ENCODE results near the gene MYO5C. TPM values are rescaled to one million over a fixed set of nuclear protein-coding genes. Genes with fewer than 3 reads are reported as not detected.

Gene MYO5C
- total and polyA plus RNA-seq, 2 donors (not counting 3 experiments of a cell fraction or from before 2014, with no cell fraction given), result 7.5 to 19.4 TPM

DNA sequence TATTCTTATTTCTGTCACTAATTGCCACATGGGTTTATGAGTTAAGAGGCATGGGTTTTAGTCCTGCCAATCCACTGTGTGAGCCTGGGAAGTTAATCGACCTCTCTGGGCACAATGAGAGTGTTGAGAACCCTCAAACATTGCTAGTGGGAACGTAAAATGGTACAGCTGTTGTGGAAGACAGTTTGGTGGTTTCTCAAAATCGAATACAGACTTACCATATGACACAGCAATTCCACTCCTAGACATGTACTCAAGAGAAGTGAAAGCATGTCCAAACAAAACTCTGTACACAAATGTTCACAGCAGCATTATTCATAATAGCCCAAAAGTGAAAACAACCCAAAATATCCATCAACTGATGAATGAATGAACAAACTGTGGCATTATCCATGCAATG lies 98.7 kb downstream of the MYO5C start:
- Histone ChIP-seq H3K27ac (ENCODE audit: insufficient read depth, low read depth, low read length) (no peak overlapping the region), H2AFZ (ENCODE audit: low read depth, low read length) (no peak overlapping the region), H3K36me3 (ENCODE audit: control insufficient read depth in 2 of 2, extremely low read depth in 1 of 2, insufficient read depth in 2 of 2, low read length in 2 of 2) (no peaks in the 10 kb centered on the region), H3K27me3 (ENCODE audit: control insufficient read depth in 2 of 2, insufficient read depth in 2 of 2, low read length in 2 of 2) (peaks cover 0 to 2% of the 10 kb centered on the region in 2 experiments), H3K79me2 (ENCODE audit: control insufficient read depth, insufficient read depth, low read length) (no peaks in the 10 kb centered on the region), H3K4me2 (ENCODE audit: insufficient read depth, low read length) (no peak overlapping the region), H3K9ac (replicated peaks; ENCODE audit: extremely low read depth, insufficient read depth, low read length) (no peak overlapping the region), H3K4me1 (ENCODE audit: control insufficient read depth, extremely low read depth, insufficient read depth, low read length) (no peaks in the 10 kb centered on the region), H3K9me3 (replicated peaks; ENCODE audit: control insufficient read depth, insufficient read depth, low read length) (no peaks in the 10 kb centered on the region), H3K4me3 (replicated peaks in 1 of 3; ENCODE audit: insufficient read depth in 1 of 3, low read depth in 1 of 3, low read length in 3 of 3) (no peak overlapping the region), H4K20me1 (replicated peaks; ENCODE audit: control insufficient read depth, extremely low read depth, insufficient read depth, low read length) (no peaks in the 10 kb centered on the region), H3K9me1 (replicated peaks; ENCODE audit: control insufficient read depth, extremely low read depth, insufficient read depth, low read length) (no peaks in the 10 kb centered on the region)
- TF ChIP-seq GATA2 (IDR thresholded peaks at IDR 0.05; ENCODE audit: insufficient read depth, insufficient read length, low read depth, low read length), result no peak
- no peak for TF ChIP-seq POLR2A (IDR thresholded peaks at IDR 0.05; ENCODE audit: low read depth, low read length)
- no peak for TF ChIP-seq CTCF (IDR thresholded peaks at IDR 0.05; ENCODE audit: extremely low read depth in 1 of 2, insufficient read depth in 1 of 2, low read depth in 1 of 2, low read length in 2 of 2)
- TF ChIP-seq EZH2 (IDR thresholded peaks at IDR 0.05; ENCODE audit: borderline replicate concordance, low read depth, low read length, severe bottlenecking), result no peak
- TF ChIP-seq MAX (IDR thresholded peaks at IDR 0.05; ENCODE audit: insufficient read depth, insufficient read length), result no peak
- TF ChIP-seq FOS (IDR thresholded peaks at IDR 0.05; ENCODE audit: borderline replicate concordance, insufficient read depth, low read length), result no peak
- TF ChIP-seq POLR2AphosphoS5 (IDR thresholded peaks at IDR 0.05; ENCODE audit: insufficient read depth, low read depth, low read length), result no peak
- no peak for TF ChIP-seq JUN (IDR thresholded peaks at IDR 0.05; ENCODE audit: borderline replicate concordance, insufficient read depth, insufficient read length, low read depth)
- no peak for TF ChIP-seq MYC (IDR thresholded peaks at IDR 0.05; ENCODE audit: low read depth, low read length)
- no peak for FAIRE-seq
- BruUV-seq (replicated peaks), result no TSS peak
- DNase-seq (ENCODE audit: low read depth, low spot score), result no peak
- dilution Hi-C loops (cut with MboI; ENCODE audit: extremely low pct_ligation_motif_present, low sequenced_read_pairs), result no loop called here
- intact Hi-C loops (cut with micrococcal nuclease), result no loop called here
- ChIA-PET CTCF (interaction anchor here (0.6 to 1.8 kb wide), 3 partner anchors 13 to 345 kb away, joined by 3 to 7 read pairs (median 4); no protein-coding TSS in a partner anchor), POLR2A (no interaction called here)
